Measurements from ENCODE around the gene ERC1. TPM values are rescaled to one million over a fixed set of nuclear protein-coding genes. Genes with fewer than 3 reads are reported as not detected.

ERC1 gene
- total RNA-seq, 1 donor from 2014 or later = 30.8 TPM

- H3K4me3 Mint-ChIP-seq = no peak overlapping the region
- H3K9me3 Mint-ChIP-seq = peaks cover 5% of the 10 kb centered on the region
- no peaks in the 10 kb centered on the region for H3K27me3 Mint-ChIP-seq
- no peak for DNase-seq
- peaks cover 7% of the 10 kb centered on the region for H3K36me3 Mint-ChIP-seq (ENCODE audit: low read depth)
- intact Hi-C loops (cut with micrococcal nuclease) = no loop called here
- H3K27ac Mint-ChIP-seq = no peak overlapping the region
- H3K4me1 Mint-ChIP-seq = peaks cover 3% of the 10 kb centered on the region
Measured at GRCh38 chr12:1053690-1054089, 62.7 kb downstream of the ERC1 start.

- H3K27ac Mint-ChIP-seq = no peak overlapping the region
- DNase-seq = no peak
- H3K4me3 Mint-ChIP-seq = no peak overlapping the region
- H3K4me1 Mint-ChIP-seq = peaks cover 3% of the 10 kb centered on the region
- peaks cover 11% of the 10 kb centered on the region for H3K36me3 Mint-ChIP-seq (ENCODE audit: low read depth)
- intact Hi-C loops (cut with micrococcal nuclease) = no loop called here
- H3K9me3 Mint-ChIP-seq = peaks cover 11% of the 10 kb centered on the region
- H3K27me3 Mint-ChIP-seq = no peaks in the 10 kb centered on the region
Measured at GRCh38 chr12:1054117-1054870, 63.3 kb downstream of the ERC1 start.

GRCh38 chr12:1056390-1056789 lies 65.4 kb downstream of the ERC1 start:
- peaks cover 22% of the 10 kb centered on the region for H3K36me3 Mint-ChIP-seq (ENCODE audit: low read depth)
- no peaks in the 10 kb centered on the region for H3K27me3 Mint-ChIP-seq
- no peak for DNase-seq
- no peak overlapping the region for H3K4me3 Mint-ChIP-seq
- intact Hi-C loops (cut with micrococcal nuclease) = no loop called here
- no peak overlapping the region for H3K27ac Mint-ChIP-seq
- H3K9me3 Mint-ChIP-seq = peaks cover 22% of the 10 kb centered on the region
- H3K4me1 Mint-ChIP-seq = no peaks in the 10 kb centered on the region

- no peaks in the 10 kb centered on the region for H3K4me1 Mint-ChIP-seq
- DNase-seq = no peak
- no peak overlapping the region for H3K4me3 Mint-ChIP-seq
- no peaks in the 10 kb centered on the region for H3K27me3 Mint-ChIP-seq
- H3K27ac Mint-ChIP-seq = no peak overlapping the region
- peaks cover 29% of the 10 kb centered on the region for H3K36me3 Mint-ChIP-seq (ENCODE audit: low read depth)
- intact Hi-C loops (cut with micrococcal nuclease) = no loop called here
- H3K9me3 Mint-ChIP-seq = peaks cover 28% of the 10 kb centered on the region
Measured at GRCh38 chr12:1058423-1058822, 67.4 kb downstream of the ERC1 start.

- DNase-seq = no peak
- Mint-ChIP-seq H3K27ac (no peak overlapping the region), H3K27me3 (no peaks in the 10 kb centered on the region), H3K4me1 (no peaks in the 10 kb centered on the region), H3K4me3 (no peak overlapping the region), H3K36me3 (ENCODE audit: low read depth) (peaks cover 34% of the 10 kb centered on the region), H3K9me3 (peaks cover 34% of the 10 kb centered on the region)
- intact Hi-C loops (cut with micrococcal nuclease) = no loop called here
Measured at GRCh38 chr12:1059162-1059561, 68.1 kb downstream of the ERC1 start.

- intact Hi-C loops (cut with micrococcal nuclease) = no loop called here
- Mint-ChIP-seq H3K4me1 (no peaks in the 10 kb centered on the region), H3K27ac (no peak overlapping the region), H3K4me3 (no peak overlapping the region), H3K36me3 (ENCODE audit: low read depth) (peaks cover 33% of the 10 kb centered on the region), H3K9me3 (peaks cover 30% of the 10 kb centered on the region), H3K27me3 (no peaks in the 10 kb centered on the region)
- DNase-seq = no peak
Measured at GRCh38 chr12:1063852-1064251, 72.8 kb downstream of the ERC1 start.

GRCh38 chr12:1064317-1064716 lies 73.3 kb downstream of the ERC1 start:
- intact Hi-C loops (cut with micrococcal nuclease) = no loop called here
- Mint-ChIP-seq H3K27ac (no peak overlapping the region), H3K27me3 (no peaks in the 10 kb centered on the region), H3K36me3 (ENCODE audit: low read depth) (peaks cover 30% of the 10 kb centered on the region), H3K4me3 (no peak overlapping the region), H3K9me3 (peaks cover 25% of the 10 kb centered on the region), H3K4me1 (no peaks in the 10 kb centered on the region)
- DNase-seq = peak; percentile 12

- DNase-seq = no peak
- Mint-ChIP-seq H3K4me3 (no peak overlapping the region), H3K27ac (no peak overlapping the region), H3K36me3 (ENCODE audit: low read depth) (peaks cover 22% of the 10 kb centered on the region), H3K27me3 (no peaks in the 10 kb centered on the region), H3K4me1 (no peaks in the 10 kb centered on the region), H3K9me3 (peaks cover 18% of the 10 kb centered on the region)
- intact Hi-C loops (cut with micrococcal nuclease) = no loop called here
Measured at GRCh38 chr12:1065629-1066028, 74.6 kb downstream of the ERC1 start.

- intact Hi-C loops (cut with micrococcal nuclease) = no loop called here
- Mint-ChIP-seq H3K27ac (no peak overlapping the region), H3K27me3 (no peaks in the 10 kb centered on the region), H3K36me3 (ENCODE audit: low read depth) (peaks cover 2% of the 10 kb centered on the region), H3K4me3 (no peak overlapping the region), H3K9me3 (no peaks in the 10 kb centered on the region), H3K4me1 (peaks cover 2% of the 10 kb centered on the region)
- no peak for DNase-seq
Measured at GRCh38 chr12:1069846-1070245, 78.8 kb downstream of the ERC1 start.

- no peaks in the 10 kb centered on the region for H3K9me3 Mint-ChIP-seq
- DNase-seq = no peak
Measured at GRCh38 chr12:1071182-1071581, 80.2 kb downstream of the ERC1 start.

GRCh38 chr12:1073652-1074051 lies 82.6 kb downstream of the ERC1 start:
- Mint-ChIP-seq H3K4me3 (no peak overlapping the region), H3K27ac (no peak overlapping the region), H3K4me1 (peaks cover 2% of the 10 kb centered on the region), H3K27me3 (no peaks in the 10 kb centered on the region), H3K9me3 (no peaks in the 10 kb centered on the region), H3K36me3 (ENCODE audit: low read depth) (no peaks in the 10 kb centered on the region)
- intact Hi-C loops (cut with micrococcal nuclease) = no loop called here
- DNase-seq = peak; percentile 19

More at GRCh38 chr12:1071182-1071581, 80.2 kb downstream of the ERC1 start:
- Mint-ChIP-seq H3K27ac (no peak overlapping the region), H3K4me1 (peaks cover 2% of the 10 kb centered on the region), H3K27me3 (no peaks in the 10 kb centered on the region), H3K36me3 (ENCODE audit: low read depth) (peaks cover 1% of the 10 kb centered on the region), H3K4me3 (no peak overlapping the region)
- intact Hi-C loops (cut with micrococcal nuclease) = no loop called here

- intact Hi-C loops (cut with micrococcal nuclease) = no loop called here
Measured at GRCh38 chr12:1077036-1077803, 86.2 kb downstream of the ERC1 start.

GRCh38 chr12:1078002-1078401 lies 87.0 kb downstream of the ERC1 start:
- intact Hi-C loops (cut with micrococcal nuclease) = no loop called here
- Mint-ChIP-seq H3K27me3 (no peaks in the 10 kb centered on the region), H3K4me1 (peaks cover 4% of the 10 kb centered on the region), H3K4me3 (no peak overlapping the region), H3K36me3 (ENCODE audit: low read depth) (no peaks in the 10 kb centered on the region), H3K9me3 (no peaks in the 10 kb centered on the region), H3K27ac (no peak overlapping the region)
- DNase-seq = peak; percentile 6

More at GRCh38 chr12:1077036-1077803, 86.2 kb downstream of the ERC1 start:
- peaks cover 4% of the 10 kb centered on the region for H3K4me1 Mint-ChIP-seq
- H3K36me3 Mint-ChIP-seq (ENCODE audit: low read depth) = no peaks in the 10 kb centered on the region
- H3K9me3 Mint-ChIP-seq = no peaks in the 10 kb centered on the region
- DNase-seq = peak; percentile 2
- H3K27ac Mint-ChIP-seq = no peak overlapping the region
- H3K27me3 Mint-ChIP-seq = no peaks in the 10 kb centered on the region
- H3K4me3 Mint-ChIP-seq = no peak overlapping the region

GRCh38 chr12:1080520-1081223 lies 89.6 kb downstream of the ERC1 start:
- Mint-ChIP-seq H3K9me3 (no peaks in the 10 kb centered on the region), H3K27ac (no peak overlapping the region), H3K27me3 (no peaks in the 10 kb centered on the region), H3K36me3 (ENCODE audit: low read depth) (peaks cover 2% of the 10 kb centered on the region), H3K4me1 (peaks cover 4% of the 10 kb centered on the region), H3K4me3 (no peak overlapping the region)
- intact Hi-C loops (cut with micrococcal nuclease) = no loop called here
- DNase-seq = peak; percentile 4

All from activated CD4-positive, alpha-beta T cell treated with anti-CD3 and anti-CD28 coated beads, Interleukin-2, amount 10 ng/mL, durations not matched to agents 24 days and 14 days (primary cell).